Measurements from ENCODE around the gene RALA.
"Not testable (repeated sequence)": the region's sequence is repeated elsewhere in the genome, so short reads cannot be mapped to it uniquely, and the experiment has no call there.

The RALA gene

DNA sequence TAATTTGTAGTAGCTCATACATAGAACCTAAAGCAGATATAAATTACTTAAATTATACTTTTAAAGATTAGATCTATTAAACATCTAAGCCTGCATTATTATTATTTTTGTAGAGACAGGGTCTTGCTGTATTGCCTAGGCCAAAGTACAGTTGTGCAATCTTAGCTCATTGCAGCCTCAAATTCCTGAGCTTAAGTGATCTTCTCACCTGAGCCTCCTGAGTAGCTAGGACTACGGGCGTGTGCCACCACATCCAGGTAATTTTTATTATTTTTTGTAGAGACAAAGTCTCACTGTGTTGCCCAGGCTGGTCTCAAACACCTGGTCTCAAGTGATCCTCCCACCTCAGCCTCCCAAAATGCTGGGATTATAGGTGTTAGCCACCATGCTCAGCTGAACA lies 46.7 kb downstream of the RALA start:
- DNase-seq (ENCODE audit: low read depth), result no peak
- no peak overlapping the region for H3K4me3 ChIP-seq (ENCODE audit: low read depth, low read length)
- TF ChIP-seq, protein P1, sequence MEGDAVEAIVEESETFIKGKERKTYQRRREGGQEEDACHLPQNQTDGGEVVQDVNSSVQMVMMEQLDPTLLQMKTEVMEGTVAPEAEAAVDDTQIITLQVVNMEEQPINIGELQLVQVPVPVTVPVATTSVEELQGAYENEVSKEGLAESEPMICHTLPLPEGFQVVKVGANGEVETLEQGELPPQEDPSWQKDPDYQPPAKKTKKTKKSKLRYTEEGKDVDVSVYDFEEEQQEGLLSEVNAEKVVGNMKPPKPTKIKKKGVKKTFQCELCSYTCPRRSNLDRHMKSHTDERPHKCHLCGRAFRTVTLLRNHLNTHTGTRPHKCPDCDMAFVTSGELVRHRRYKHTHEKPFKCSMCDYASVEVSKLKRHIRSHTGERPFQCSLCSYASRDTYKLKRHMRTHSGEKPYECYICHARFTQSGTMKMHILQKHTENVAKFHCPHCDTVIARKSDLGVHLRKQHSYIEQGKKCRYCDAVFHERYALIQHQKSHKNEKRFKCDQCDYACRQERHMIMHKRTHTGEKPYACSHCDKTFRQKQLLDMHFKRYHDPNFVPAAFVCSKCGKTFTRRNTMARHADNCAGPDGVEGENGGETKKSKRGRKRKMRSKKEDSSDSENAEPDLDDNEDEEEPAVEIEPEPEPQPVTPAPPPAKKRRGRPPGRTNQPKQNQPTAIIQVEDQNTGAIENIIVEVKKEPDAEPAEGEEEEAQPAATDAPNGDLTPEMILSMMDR (conservative IDR thresholded peaks at IDR 0.05; ENCODE audit: low read depth, low read length), result no peak

DNA sequence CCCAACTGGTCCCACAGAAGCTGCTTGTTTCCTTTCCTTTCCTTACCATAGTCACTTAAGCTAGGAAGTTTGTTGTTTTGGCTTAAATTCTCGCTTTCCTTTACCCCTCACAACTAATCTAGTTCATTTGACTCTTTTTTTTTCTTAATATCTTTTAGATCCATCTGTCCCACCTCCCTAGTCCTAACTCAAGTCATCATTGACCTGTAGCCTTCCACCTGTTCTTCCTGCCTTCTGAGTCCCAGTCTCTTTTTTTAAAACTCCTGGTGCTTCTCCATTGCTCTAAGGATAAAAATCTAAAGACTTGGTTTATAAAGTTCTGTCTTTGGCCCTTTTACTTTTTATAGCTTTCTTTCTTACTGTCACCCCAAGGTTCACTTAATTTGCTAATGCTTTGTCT lies 47.6 kb downstream of the RALA start:
- TF ChIP-seq, protein P1 (conservative IDR thresholded peaks at IDR 0.05; ENCODE audit: low read depth, low read length), result no peak
- no peak for DNase-seq (ENCODE audit: low read depth)
- no peak overlapping the region for H3K4me3 ChIP-seq (ENCODE audit: low read depth, low read length)

DNA sequence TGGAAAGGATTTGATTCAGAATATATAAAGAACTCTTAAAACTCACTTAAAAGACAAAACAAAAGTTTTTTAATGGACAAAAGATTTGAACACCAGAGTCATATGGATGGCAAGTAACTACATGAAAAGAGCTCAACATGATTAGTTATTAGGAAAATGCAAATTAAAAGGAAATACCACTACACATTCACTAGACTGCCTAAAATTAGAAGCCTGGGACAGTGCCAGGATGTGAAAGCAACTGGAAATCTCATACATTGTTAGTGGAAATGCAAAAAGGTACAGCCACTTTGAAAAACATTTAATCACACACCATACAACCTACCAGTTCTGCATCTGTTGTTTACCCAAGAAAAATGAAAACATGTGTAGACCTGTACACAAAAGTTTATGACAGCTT lies 48.8 kb downstream of the RALA start:
- TF ChIP-seq, protein P1 (conservative IDR thresholded peaks at IDR 0.05; ENCODE audit: low read depth, low read length), result no peak
- H3K4me3 ChIP-seq (ENCODE audit: low read depth, low read length), result no peak overlapping the region
- DNase-seq (ENCODE audit: low read depth), result no peak

DNA sequence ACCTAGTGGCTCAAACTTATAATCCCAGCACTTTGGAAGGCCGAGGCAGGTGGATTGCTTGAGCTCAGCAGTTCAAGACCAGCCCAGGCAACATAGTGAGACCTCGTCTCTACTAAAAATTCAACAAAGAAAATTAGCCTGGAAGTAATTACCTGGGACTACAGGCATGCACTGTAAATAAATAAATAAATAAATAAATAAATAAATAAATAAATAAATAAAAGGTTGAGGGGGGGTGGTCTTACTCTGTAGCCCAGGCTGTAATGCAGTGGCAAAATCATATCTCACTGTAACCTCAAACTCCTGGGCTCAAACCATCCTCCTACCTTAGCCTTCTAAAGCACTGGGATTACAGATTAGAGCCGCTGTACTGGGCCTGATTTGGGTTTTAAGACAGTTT lies 50.5 kb downstream of the RALA start:
- TF ChIP-seq, protein P1 (conservative IDR thresholded peaks at IDR 0.05; ENCODE audit: low read depth, low read length), result no peak
- DNase-seq (ENCODE audit: low read depth), result no peak
- H3K4me3 ChIP-seq (ENCODE audit: low read depth, low read length), result no peak overlapping the region

DNA sequence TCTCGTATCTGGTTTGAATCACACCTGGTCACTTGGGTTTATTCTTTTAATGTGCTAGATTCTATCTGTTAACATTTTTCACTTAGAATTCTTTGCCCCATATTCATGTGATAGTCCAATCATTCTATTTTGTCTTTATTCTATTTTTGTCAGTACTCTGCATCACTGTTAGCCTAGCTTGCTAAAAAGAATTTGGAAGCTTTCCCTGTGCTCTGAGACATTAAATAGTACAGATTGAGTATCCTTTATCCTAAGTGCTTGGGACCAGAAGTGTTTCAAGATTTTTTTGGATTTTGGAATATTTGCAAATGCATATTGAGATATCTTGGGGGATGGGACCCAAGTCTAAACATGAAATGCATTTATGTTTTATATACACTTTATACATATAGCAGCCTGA lies 51.0 kb downstream of the RALA start:
- no peak for DNase-seq (ENCODE audit: low read depth)
- TF ChIP-seq, protein P1 (conservative IDR thresholded peaks at IDR 0.05; ENCODE audit: low read depth, low read length), result no peak
- no peak overlapping the region for H3K4me3 ChIP-seq (ENCODE audit: low read depth, low read length)

DNA sequence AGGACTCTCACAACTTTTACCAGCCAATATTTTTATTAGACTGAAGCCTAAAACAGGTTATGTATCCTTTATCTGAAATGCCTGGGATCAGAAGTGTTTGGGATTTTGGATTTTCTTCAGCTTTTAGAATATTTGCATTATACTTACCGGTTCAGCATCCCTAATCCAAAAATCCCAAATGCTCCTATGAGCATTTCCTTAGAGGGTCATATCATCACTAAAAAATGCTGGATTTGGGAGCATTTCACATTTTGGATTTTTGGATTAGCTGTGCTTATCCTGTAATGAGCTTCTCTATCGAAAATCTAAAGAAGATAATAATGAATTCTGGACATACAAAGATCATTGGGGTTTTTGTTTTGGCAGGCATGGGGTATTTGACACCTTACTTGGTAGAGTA lies 53.0 kb downstream of the RALA start:
- DNase-seq (ENCODE audit: low read depth), result no peak
- no peak overlapping the region for H3K4me3 ChIP-seq (ENCODE audit: low read depth, low read length)
- TF ChIP-seq, protein P1 (conservative IDR thresholded peaks at IDR 0.05; ENCODE audit: low read depth, low read length), result no peak

DNA sequence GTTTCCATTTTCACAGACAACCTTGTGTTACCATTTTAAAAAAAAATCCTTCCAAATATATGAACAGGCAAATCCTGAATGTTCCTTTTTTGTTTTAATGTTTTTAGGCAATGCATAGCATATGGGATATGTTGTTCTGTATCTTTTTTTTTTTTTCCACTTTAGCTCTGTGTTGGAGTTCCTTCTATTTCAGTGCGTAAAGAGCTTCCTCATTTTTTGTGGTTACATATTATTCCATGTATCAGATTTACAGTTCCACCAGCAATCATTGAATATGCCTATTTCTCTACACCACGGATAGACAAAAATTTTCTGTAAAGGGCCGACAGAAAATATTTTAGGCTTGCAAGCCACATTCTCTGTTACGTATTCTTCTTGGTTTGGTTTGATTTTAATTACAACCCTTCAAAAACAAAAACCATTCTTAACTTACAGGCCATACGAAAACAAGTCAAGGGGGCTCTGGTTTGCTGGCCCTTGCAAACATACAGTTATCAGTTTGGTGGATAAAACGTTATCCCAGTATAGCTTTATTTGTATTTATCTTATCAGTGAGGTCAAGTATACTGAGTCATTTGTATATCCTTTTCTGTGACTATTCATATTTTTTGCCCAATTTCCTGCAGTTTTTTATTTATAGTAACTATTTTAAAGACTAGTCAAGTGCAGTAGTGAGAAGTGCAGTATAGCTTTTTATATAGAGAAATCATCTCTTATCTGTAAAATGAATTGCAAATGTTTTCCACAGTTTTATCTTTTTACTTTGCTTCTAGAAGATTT lies 55.7 kb downstream of the RALA start:
- H3K4me3 ChIP-seq (ENCODE audit: low read depth, low read length), result no peak overlapping the region
- peak; percentile 14 for DNase-seq (ENCODE audit: low read depth)
- TF ChIP-seq, protein P1 (conservative IDR thresholded peaks at IDR 0.05; ENCODE audit: low read depth, low read length), result no peak

DNA sequence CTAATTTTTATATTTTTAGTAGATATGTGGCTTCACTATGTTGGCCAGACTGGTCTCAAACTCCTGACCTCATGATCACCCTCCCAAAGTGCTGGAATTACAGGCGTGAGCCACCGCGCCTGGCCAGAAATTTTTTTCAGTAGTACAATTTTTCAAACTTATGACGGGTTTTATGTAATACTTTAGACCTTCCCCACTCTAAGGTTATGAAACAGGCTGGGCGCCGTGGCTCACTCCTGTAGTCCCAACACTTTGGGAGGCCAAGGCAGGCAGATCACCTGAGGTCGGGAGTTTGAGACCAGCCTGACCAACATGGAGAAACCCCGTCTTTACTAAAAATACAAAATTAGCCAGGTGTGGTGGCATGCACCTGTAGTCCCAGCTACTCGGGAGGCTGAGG lies 56.5 kb downstream of the RALA start:
- not testable (repeated sequence) for H3K4me3 ChIP-seq (ENCODE audit: low read depth, low read length); DNase-seq (ENCODE audit: low read depth)
